BE2C (cell line): Measurements from ENCODE around the gene GNAO1.
A peak's percentile ranks its signal among the peaks of the same experiment; 100 is the strongest.

Experiments
- DNase-seq: peaks from one replicate; pipeline ENCODE4 v3.0.0-alpha.2; 2020
- H3K27me3 ChIP-seq: fragments of 250-450 bp; sonication (Bioruptor Pico); 2 replicates; pipeline ENCODE4 v1.5.1; 2020; ENCODE audit warnings: mild to moderate bottlenecking
- H3K36me3 ChIP-seq: fragments of 250-450 bp; sonication (Bioruptor Pico); 2 replicates; pipeline ENCODE4 v1.5.1; 2020; ENCODE audit warnings: mild to moderate bottlenecking
- H3K4me1 ChIP-seq: fragments of 250-450 bp; sonication (Bioruptor Pico); 2 replicates; pipeline ENCODE4 v1.5.1; 2020
- H3K4me3 ChIP-seq: 2 replicates; pipeline ENCODE4 v1.5.1; 2011; ENCODE audit warnings: low read depth, low read length
- H3K9me3 ChIP-seq: fragments of 250-450 bp; sonication (Bioruptor Pico); 2 replicates; pipeline ENCODE4 v1.5.1; 2020
- CTCF ChIP-seq: IDR thresholded peaks from 2 replicates; pipeline ENCODE4 v1.5.1; 2012; ENCODE audit warnings: mild to moderate bottlenecking, low read depth, low read length

Gene GNAO1

GRCh38 chr16:56294579-56294978, 103.3 kb downstream of the GNAO1 start:
- H3K4me3 ChIP-seq, result no peak overlapping the region
- H3K36me3 ChIP-seq, result peaks cover 10% of the 10 kb centered on the region
- no peaks in the 10 kb centered on the region for H3K9me3 ChIP-seq
- H3K4me1 ChIP-seq, result peaks cover 55% of the 10 kb centered on the region
- no peak for DNase-seq
- no peaks in the 10 kb centered on the region for H3K27me3 ChIP-seq
- TF ChIP-seq CTCF, result no peak

GRCh38 chr16:56295059-56295665, 103.9 kb downstream of the GNAO1 start:
- H3K4me3 ChIP-seq, result peak overlapping the region; percentile 46
- no peak for DNase-seq
- H3K4me1 ChIP-seq, result peaks cover 50% of the 10 kb centered on the region
- H3K36me3 ChIP-seq, result peaks cover 10% of the 10 kb centered on the region
- no peak for TF ChIP-seq CTCF
- no peaks in the 10 kb centered on the region for H3K27me3 ChIP-seq
- no peaks in the 10 kb centered on the region for H3K9me3 ChIP-seq

DNA sequence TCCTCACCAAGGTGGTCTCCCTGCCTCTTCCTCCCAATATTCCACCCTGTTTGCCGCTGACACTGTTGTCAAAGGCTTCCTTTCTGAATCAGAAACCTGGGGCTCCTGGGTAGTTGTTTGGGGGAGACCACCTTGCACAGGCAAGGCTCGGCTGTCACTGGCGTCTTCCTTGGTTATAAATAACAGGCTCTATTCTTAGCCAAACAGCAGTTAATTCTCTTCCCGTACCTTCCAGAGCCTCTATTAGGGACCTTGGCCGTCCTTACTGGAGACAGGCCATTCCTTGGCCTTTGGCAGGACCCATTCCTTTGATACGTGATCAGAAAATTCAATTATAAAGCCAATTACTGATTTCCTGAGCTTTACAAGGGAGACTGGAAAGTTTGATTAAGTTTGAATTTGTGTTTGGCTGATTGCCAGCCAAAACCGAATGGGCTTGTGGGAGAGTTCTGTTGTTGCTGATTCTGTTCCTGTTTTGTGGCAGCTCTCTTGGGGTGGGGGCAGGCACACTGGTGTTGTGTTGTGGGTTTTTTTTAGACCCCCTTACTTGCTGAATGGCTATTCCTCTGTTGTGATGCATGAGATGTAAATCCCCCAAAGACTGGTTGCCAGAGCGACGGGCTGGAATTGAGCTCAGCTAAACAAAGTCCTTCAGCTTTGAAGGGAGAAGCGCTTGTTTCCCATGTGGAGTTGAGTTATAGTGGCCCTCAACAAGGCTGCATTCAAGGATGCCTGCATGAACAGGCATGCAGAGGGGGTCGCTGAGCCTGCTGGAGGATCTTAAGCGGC, 104.6 kb downstream of the GNAO1 start:
- Histone ChIP-seq H3K27me3 (no peaks in the 10 kb centered on the region), H3K36me3 (peaks cover 10% of the 10 kb centered on the region), H3K4me3 (peak overlapping the region; percentile 46), H3K4me1 (peaks cover 44% of the 10 kb centered on the region), H3K9me3 (no peaks in the 10 kb centered on the region)
- DNase-seq, result peak; percentile 80
- TF ChIP-seq CTCF, result no peak

- H3K4me3 ChIP-seq, result no peak overlapping the region
- no peaks in the 10 kb centered on the region for H3K9me3 ChIP-seq
- no peak for TF ChIP-seq CTCF
- no peak for DNase-seq
- peaks cover 19% of the 10 kb centered on the region for H3K36me3 ChIP-seq
- H3K4me1 ChIP-seq, result peaks cover 44% of the 10 kb centered on the region
- no peaks in the 10 kb centered on the region for H3K27me3 ChIP-seq
Observed at GRCh38 chr16:56297684-56298083, 106.4 kb downstream of the GNAO1 start.

DNA sequence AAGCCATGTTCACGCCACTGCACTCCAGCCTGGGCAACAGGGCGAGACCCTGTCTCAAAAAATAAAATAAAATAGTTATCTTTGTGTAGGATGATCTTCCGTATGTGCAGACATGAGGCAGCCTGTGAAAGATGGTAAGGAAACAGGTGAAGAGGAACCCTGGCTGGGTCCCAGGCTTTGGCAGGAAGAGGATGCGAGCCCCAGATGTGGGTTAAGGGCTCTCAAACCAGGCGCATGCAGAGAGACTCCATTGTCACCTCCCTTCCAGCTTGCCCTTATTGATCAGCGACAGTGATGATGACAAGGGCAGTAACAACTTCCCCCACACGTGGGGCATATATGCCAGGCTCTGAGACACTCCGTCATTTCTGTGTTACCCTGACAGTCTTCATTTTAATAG, 106.8 kb downstream of the GNAO1 start:
- Histone ChIP-seq H3K27me3 (no peaks in the 10 kb centered on the region), H3K9me3 (no peaks in the 10 kb centered on the region), H3K4me3 (no peak overlapping the region), H3K36me3 (peaks cover 19% of the 10 kb centered on the region), H3K4me1 (peaks cover 44% of the 10 kb centered on the region)
- no peak for DNase-seq
- TF ChIP-seq CTCF, result no peak

DNA sequence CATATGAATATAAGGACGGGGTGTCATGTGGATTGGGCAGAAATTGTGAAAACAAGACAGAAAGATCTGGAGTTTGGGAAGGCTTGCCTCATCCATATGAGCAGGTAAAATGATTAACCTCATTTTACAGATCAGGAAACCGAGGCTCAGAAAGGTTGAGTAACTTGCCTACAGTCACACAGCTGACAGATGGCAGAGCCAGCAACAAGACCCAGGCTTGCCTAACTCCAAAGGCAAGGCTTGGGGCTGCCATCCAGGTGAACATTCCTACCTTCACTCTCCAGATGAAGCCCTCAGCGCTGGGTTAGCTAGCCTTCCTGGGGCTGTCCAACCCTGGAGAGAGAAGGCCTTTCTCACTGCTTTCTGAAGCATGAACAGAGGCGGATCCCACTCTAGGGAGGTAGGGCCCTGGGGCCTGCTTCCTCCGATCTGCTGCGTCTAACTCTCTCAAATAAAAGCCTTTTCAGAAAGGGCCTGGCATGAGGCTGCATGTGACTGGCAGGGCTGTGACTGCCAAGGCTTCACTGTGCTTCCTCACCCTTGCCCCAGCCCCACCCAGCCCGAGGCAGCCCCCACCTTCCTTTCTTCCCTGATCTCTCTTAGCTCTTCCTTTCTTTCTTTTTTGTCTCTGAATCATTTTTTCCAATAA, 107.8 kb downstream of the GNAO1 start:
- H3K9me3 ChIP-seq, result no peaks in the 10 kb centered on the region
- no peak overlapping the region for H3K4me3 ChIP-seq
- H3K36me3 ChIP-seq, result peaks cover 26% of the 10 kb centered on the region
- peak; percentile 31 for DNase-seq
- no peak for TF ChIP-seq CTCF
- H3K4me1 ChIP-seq, result peaks cover 34% of the 10 kb centered on the region
- no peaks in the 10 kb centered on the region for H3K27me3 ChIP-seq
